PFSK-1 (cell line): ENCODE measurements around the gene HS3ST3B1.

Experiments
- FOXP2 ChIP-seq: optimal IDR thresholded peaks from 2 replicates; pipeline ENCODE3; 2011; ENCODE audit warnings: borderline replicate concordance, control low read depth, inconsistent platforms; ENCODE audit not compliant: insufficient read depth; ENCODE audit errors: extremely low read length, extremely low read depth
- POLR2AphosphoS5 ChIP-seq: IDR thresholded peaks from 2 replicates; pipeline ENCODE4 v1.6.1; 2012; ENCODE audit warnings: low read depth, mild to moderate bottlenecking, control low read depth, low read length, moderate library complexity
- REST ChIP-seq, 2 experiments: IDR thresholded peaks; 2 replicates each; pipeline versions ENCODE4 v1.6.1 to v1.8.0; 2011 to 2012; ENCODE audit warnings: low read depth in 2 of 2, low read length in 2 of 2, control low read depth in 1 of 2, inconsistent platforms in 1 of 2, mild to moderate bottlenecking in 1 of 2, moderate library complexity in 1 of 2; ENCODE audit not compliant: insufficient read depth in 1 of 2
- SIN3A ChIP-seq: IDR thresholded peaks from 2 replicates; pipeline ENCODE4 v1.6.1; 2012; ENCODE audit warnings: mild to moderate bottlenecking, low read length, moderate library complexity, borderline replicate concordance; ENCODE audit not compliant: insufficient read depth
- TAF1 ChIP-seq: IDR thresholded peaks from 2 replicates; pipeline ENCODE4 v1.6.1; 2012; ENCODE audit warnings: low read length, control low read depth, borderline replicate concordance; ENCODE audit not compliant: insufficient read depth

HS3ST3B1 gene

GRCh38 chr17:14270508-14270907 lies 30.4 kb upstream of the HS3ST3B1 start:
- TF ChIP-seq REST (IDR thresholded peaks at IDR 0.05; ENCODE audit: insufficient read depth in 1 of 2, low read depth in 2 of 2, low read length in 2 of 2), result no peak
- no peak for TF ChIP-seq TAF1
- TF ChIP-seq FOXP2, result no peak
- no peak for TF ChIP-seq SIN3A
- no peak for TF ChIP-seq POLR2AphosphoS5

- TF ChIP-seq POLR2AphosphoS5 (no peak), FOXP2 (no peak), SIN3A (no peak)
Observed at GRCh38 chr17:14276535-14277250, 24.2 kb upstream of the HS3ST3B1 start.

- no peak for TF ChIP-seq FOXP2
- no peak for TF ChIP-seq REST (IDR thresholded peaks at IDR 0.05; ENCODE audit: insufficient read depth in 1 of 2, low read depth in 2 of 2, low read length in 2 of 2)
- no peak for TF ChIP-seq TAF1
- TF ChIP-seq POLR2AphosphoS5, result no peak
- no peak for TF ChIP-seq SIN3A
Observed at GRCh38 chr17:14281530-14281929, 19.4 kb upstream of the HS3ST3B1 start.

GRCh38 chr17:14282726-14283125 lies 18.2 kb upstream of the HS3ST3B1 start:
- TF ChIP-seq POLR2AphosphoS5 (no peak), TAF1 (no peak), FOXP2 (no peak), SIN3A (no peak), REST (IDR thresholded peaks at IDR 0.05; ENCODE audit: insufficient read depth in 1 of 2, low read depth in 2 of 2, low read length in 2 of 2) (no peak)

GRCh38 chr17:14289162-14289561 lies 11.7 kb upstream of the HS3ST3B1 start:
- TF ChIP-seq POLR2AphosphoS5 (no peak), REST (IDR thresholded peaks at IDR 0.05; ENCODE audit: insufficient read depth in 1 of 2, low read depth in 2 of 2, low read length in 2 of 2) (no peak), FOXP2 (no peak), TAF1 (no peak), SIN3A (no peak)
